GM10248 (cell line): ENCODE measurements around the gene SULT4A1.

Experiments
- CTCF ChIA-PET: fragments of 300-600 bp; sonication (Branson Sonifier 250); formaldehyde crosslinking; extraction: SDS; loops from one replicate; lab custom pipeline; 2021; ENCODE audit warnings: antibody characterized with exemption; lab: Yijun Ruan, JAX
- POLR2A ChIA-PET: fragments of 350-650 bp; sonication (Branson Sonifier 250); formaldehyde crosslinking; extraction: SDS; loops from one replicate; lab custom pipeline; 2020; ENCODE audit warnings: antibody characterized with exemption; lab: Yijun Ruan, JAX
- DNase-seq: peaks from one replicate; pipeline ENCODE4 v3.0.0; 2012; ENCODE audit errors: extremely low spot score
- CTCF ChIP-seq: IDR thresholded peaks from 2 replicates; pipeline ENCODE4 v1.5.1; 2012; ENCODE audit warnings: mild to moderate bottlenecking, low read depth; ENCODE audit errors: extremely low read depth, missing control alignments, control extremely low read depth

Gene SULT4A1

GRCh38 chr22:43838161-43838560 is 24.2 kb downstream of the SULT4A1 start:
- DNase-seq: no peak
- TF ChIP-seq CTCF: no peak
- ChIA-PET POLR2A (no interaction called here), CTCF (interaction anchor here (0.7 kb wide), 1 partner anchor 108 kb away, joined by 3 read pairs; no protein-coding TSS in a partner anchor)

GRCh38 chr22:43837666-43838065 is 24.6 kb downstream of the SULT4A1 start:
- CTCF ChIA-PET: interaction anchor here (0.7 kb wide), 1 partner anchor 108 kb away, joined by 3 read pairs; no protein-coding TSS in a partner anchor
- POLR2A ChIA-PET: no interaction called here
- TF ChIP-seq CTCF: no peak
- DNase-seq: no peak

GRCh38 chr22:43835736-43836135 is 26.6 kb downstream of the SULT4A1 start:
- TF ChIP-seq CTCF: no peak
- POLR2A ChIA-PET: no interaction called here
- no peak for DNase-seq
- CTCF ChIA-PET: interaction anchor here (0.8 kb wide), 1 partner anchor 9 kb away, joined by 4 read pairs; no protein-coding TSS in a partner anchor

- ChIA-PET CTCF (interaction anchor here (0.8 kb wide), 1 partner anchor 8 kb away, joined by 4 read pairs; no protein-coding TSS in a partner anchor), POLR2A (no interaction called here)
- no peak for DNase-seq
- no peak for TF ChIP-seq CTCF
Measured at GRCh38 chr22:43835166-43835565, 27.1 kb downstream of the SULT4A1 start.

GRCh38 chr22:43833286-43834240 is 28.8 kb downstream of the SULT4A1 start:
- CTCF ChIA-PET: no interaction called here
- POLR2A ChIA-PET: no interaction called here
- no peak for DNase-seq
- TF ChIP-seq CTCF: no peak

- POLR2A ChIA-PET: no interaction called here
- no peak for TF ChIP-seq CTCF
- no peak for DNase-seq
- CTCF ChIA-PET: no interaction called here
Measured at GRCh38 chr22:43832393-43833265, 29.7 kb downstream of the SULT4A1 start.
